ENCODE results near the gene CYS1. TPM values are rescaled to one million over a fixed set of nuclear protein-coding genes. Genes with fewer than 3 reads are reported as not detected.

CYS1 gene
- total and polyA plus RNA-seq, 2 of the 8 experiments (the other 6 are each of a cell fraction or from before 2014, with no cell fraction given): 0.09 to 0.13 TPM

- TF ChIP-seq CHD7 (IDR thresholded peaks at IDR 0.05; ENCODE audit: insufficient replicate concordance, low read length): no peak
- TF ChIP-seq BCL11A (IDR thresholded peaks at IDR 0.05; ENCODE audit: low read depth in 2 of 2, low read length in 2 of 2): no peak
- no peak for TF ChIP-seq TEAD4 (IDR thresholded peaks at IDR 0.05; ENCODE audit: low read depth, low read length)
- TF ChIP-seq ATF2 (IDR thresholded peaks at IDR 0.05; ENCODE audit: low read length): no peak
- no peak for TF ChIP-seq YY1 (IDR thresholded peaks at IDR 0.05; ENCODE audit: low read depth, low read length)
- TF ChIP-seq POLR2A (IDR thresholded peaks at IDR 0.05; ENCODE audit: control extremely low read depth in 1 of 2, low read depth in 2 of 2, low read length in 2 of 2): no peak
- TF ChIP-seq E2F6 (IDR thresholded peaks at IDR 0.05): no peak
- TF ChIP-seq SIN3A (conservative IDR thresholded peaks at IDR 0.05 in 1 of 2, IDR thresholded peaks at IDR 0.05 in 1 of 2; ENCODE audit: low read depth in 1 of 2, low read length in 2 of 2): no peak
- no peak for TF ChIP-seq SP2 (IDR thresholded peaks at IDR 0.05; ENCODE audit: low read length)
Measured at GRCh38 chr2:10089565-10090190, 9.5 kb upstream of the CYS1 start (continued).

Data from H1 (cell line).